SU-DHL-6 (cell line): ENCODE results near the gene MAGEB16.

Experiments used
- H2AFZ ChIP-seq: fragments of 200-600 bp; sonication (generic); 2 replicates; pipeline ENCODE4 v1.6.1; 2014; ENCODE audit warnings: low read depth, mild to moderate bottlenecking, moderate library complexity, mixed read lengths, antibody characterized with exemption, low read length; ENCODE audit not compliant: severe bottlenecking
- H3F3A ChIP-seq: fragments of 200-600 bp; shearing (Covaris generic); 2 replicates; pipeline ENCODE4 v1.6.0; 2016; ENCODE audit warnings: antibody characterized with exemption, mild to moderate bottlenecking; ENCODE audit not compliant: insufficient read depth
- H3K27ac ChIP-seq: fragments of 200-600 bp; sonication (generic); 2 replicates; pipeline ENCODE4 v1.5.1; 2016; ENCODE audit warnings: low read depth, mild to moderate bottlenecking, low read length, moderate library complexity, mixed read lengths
- H3K27me3 ChIP-seq: fragments of 200-600 bp; sonication (generic), shearing (Covaris generic); 2 replicates; pipeline ENCODE4 v1.6.0; 2014; ENCODE audit warnings: mild to moderate bottlenecking, low read length
- H3K36me3 ChIP-seq: fragments of 200-600 bp; sonication (generic); 2 replicates; pipeline ENCODE4 v1.6.1; 2014; ENCODE audit warnings: mild to moderate bottlenecking, low read length, mixed read lengths
- H3K4me2 ChIP-seq: fragments of 300-600, 200-600 bp; shearing (Covaris generic), sonication (generic); 2 replicates; pipeline ENCODE4 v1.6.0; 2014; ENCODE audit warnings: low read length, low read depth, mild to moderate bottlenecking; ENCODE audit not compliant: poor library complexity, severe bottlenecking
- H3K4me3 ChIP-seq: fragments of 200-600 bp; sonication (generic); 2 replicates; pipeline ENCODE4 v1.5.1; 2014; ENCODE audit warnings: antibody characterized with exemption, low read length, mild to moderate bottlenecking, mixed read lengths; ENCODE audit not compliant: insufficient read depth, poor library complexity, severe bottlenecking
- H3K79me2 ChIP-seq: fragments of 200-600 bp; sonication (generic); 2 replicates; pipeline ENCODE4 v1.6.1; 2014; ENCODE audit warnings: mild to moderate bottlenecking, low read length, moderate library complexity; ENCODE audit not compliant: insufficient read depth
- H3K9ac ChIP-seq: fragments of 200-600 bp; sonication (generic); 2 replicates; pipeline ENCODE4 v1.7.0; 2014; ENCODE audit warnings: mild to moderate bottlenecking, low read length
- H3K9me2 ChIP-seq: fragments of 200-600 bp; sonication (generic); replicated peaks from 2 replicates; pipeline ENCODE4 v1.6.1; 2014; ENCODE audit warnings: low read length; ENCODE audit not compliant: insufficient read depth
- H3K9me3 ChIP-seq: fragments of 200-600 bp; sonication (generic); 2 replicates; pipeline ENCODE4 v1.6.1; 2014; ENCODE audit warnings: low read length, mixed read lengths; ENCODE audit not compliant: insufficient read depth
- H4K20me1 ChIP-seq: fragments of 200-600 bp; sonication (generic); 2 replicates; pipeline ENCODE4 v1.6.1; 2014; ENCODE audit warnings: low read depth, mild to moderate bottlenecking, antibody characterized with exemption, low read length, moderate library complexity, mixed read lengths
- EZH2phosphoT487 ChIP-seq: fragments of 200-600 bp; sonication (generic), shearing (Covaris generic); conservative IDR thresholded peaks from 2 replicates; pipeline ENCODE4 v1.6.1; 2018; ENCODE audit warnings: mild to moderate bottlenecking, antibody characterized with exemption, low read length, moderate library complexity, mixed read lengths
- TF ChIP-seq, protein P1 (sequence below): fragments of 200-600 bp; sonication (generic); IDR thresholded peaks from one replicate; pipeline ENCODE4 v1.5.1; 2017; ENCODE audit warnings: antibody characterized with exemption, mild to moderate bottlenecking, low read length, moderate library complexity; ENCODE audit not compliant: insufficient read depth, poor library complexity, severe bottlenecking

The MAGEB16 gene

DNA sequence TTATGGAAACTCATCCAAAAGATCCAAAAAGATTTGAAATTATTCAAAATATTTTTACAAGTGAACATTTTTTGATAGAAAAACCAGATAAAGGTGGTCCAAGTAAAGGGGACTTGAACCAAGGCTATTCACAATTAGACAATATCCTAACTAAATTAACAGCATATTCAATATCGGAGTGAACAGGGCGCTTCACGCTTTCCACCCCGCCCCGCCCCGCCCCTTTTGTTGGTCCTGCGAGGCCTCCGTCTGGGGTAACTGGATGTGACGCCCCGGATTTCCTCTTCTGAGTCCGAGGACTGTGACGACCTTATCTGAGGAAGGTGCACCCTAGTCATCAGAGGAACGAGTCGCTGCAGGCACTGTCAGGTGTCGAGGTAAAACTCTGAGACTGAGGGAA is at the start of gene MAGEB16:
TSS of gene MAGEB16 (plus strand) at position 301 of the 400 bp plus-strand sequence. CDS start 3,855 bp downstream, outside the sequence.
- Histone ChIP-seq H3K27ac (no peak within 1 kb of the TSS), H3F3A (no peaks in the 10 kb centered on the region), H3K27me3 (no peaks in the 10 kb centered on the region), H2AFZ (no peak within 1 kb of the TSS), H3K79me2 (no peaks in the 10 kb centered on the region), H3K36me3 (no peaks in the 10 kb centered on the region), H3K4me2 (no peak within 1 kb of the TSS), H4K20me1 (no peaks in the 10 kb centered on the region), H3K9ac (no peak within 1 kb of the TSS), H3K4me3 (no peak within 1 kb of the TSS), H3K9me3 (no peaks in the 10 kb centered on the region), H3K9me2 (no peaks in the 10 kb centered on the region)
- TF ChIP-seq, protein P1, sequence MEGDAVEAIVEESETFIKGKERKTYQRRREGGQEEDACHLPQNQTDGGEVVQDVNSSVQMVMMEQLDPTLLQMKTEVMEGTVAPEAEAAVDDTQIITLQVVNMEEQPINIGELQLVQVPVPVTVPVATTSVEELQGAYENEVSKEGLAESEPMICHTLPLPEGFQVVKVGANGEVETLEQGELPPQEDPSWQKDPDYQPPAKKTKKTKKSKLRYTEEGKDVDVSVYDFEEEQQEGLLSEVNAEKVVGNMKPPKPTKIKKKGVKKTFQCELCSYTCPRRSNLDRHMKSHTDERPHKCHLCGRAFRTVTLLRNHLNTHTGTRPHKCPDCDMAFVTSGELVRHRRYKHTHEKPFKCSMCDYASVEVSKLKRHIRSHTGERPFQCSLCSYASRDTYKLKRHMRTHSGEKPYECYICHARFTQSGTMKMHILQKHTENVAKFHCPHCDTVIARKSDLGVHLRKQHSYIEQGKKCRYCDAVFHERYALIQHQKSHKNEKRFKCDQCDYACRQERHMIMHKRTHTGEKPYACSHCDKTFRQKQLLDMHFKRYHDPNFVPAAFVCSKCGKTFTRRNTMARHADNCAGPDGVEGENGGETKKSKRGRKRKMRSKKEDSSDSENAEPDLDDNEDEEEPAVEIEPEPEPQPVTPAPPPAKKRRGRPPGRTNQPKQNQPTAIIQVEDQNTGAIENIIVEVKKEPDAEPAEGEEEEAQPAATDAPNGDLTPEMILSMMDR = no peak
- no peak for TF ChIP-seq EZH2phosphoT487

DNA sequence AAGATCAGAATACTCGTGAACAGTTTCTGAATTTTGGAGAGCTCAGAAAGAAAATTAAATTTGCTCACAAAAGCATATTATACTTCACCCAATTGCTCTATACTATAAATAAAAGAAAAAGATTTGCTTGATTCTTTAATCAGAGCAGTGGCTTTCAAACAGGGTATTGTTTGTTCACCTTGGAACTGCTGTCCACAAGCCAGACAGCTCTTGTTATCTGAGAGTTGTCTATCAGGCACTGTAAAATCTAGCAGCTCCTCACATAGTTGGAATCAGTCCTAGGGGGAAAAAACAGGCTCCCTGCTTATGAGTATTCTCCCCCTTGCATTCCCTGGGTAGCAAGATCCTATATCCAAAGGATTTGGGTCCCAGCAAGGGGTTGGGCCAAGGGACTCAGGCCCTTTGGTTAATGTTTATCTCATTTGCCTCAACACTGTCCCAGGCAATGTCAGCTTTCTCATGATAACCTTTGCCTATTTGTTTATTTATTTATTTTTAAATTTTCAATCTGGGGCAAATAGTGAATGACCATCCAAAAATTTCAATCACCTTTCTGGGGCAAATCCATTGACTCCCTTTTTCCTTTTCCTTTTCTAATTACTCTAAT is 24.1 kb upstream of the MAGEB16 start:
- no peaks in the 10 kb centered on the region for H4K20me1 ChIP-seq
- H3K27ac ChIP-seq = no peak overlapping the region
- no peak overlapping the region for H3K4me3 ChIP-seq
- H3K9me3 ChIP-seq = no peaks in the 10 kb centered on the region
- no peaks in the 10 kb centered on the region for H3F3A ChIP-seq
- no peak overlapping the region for H3K4me2 ChIP-seq
- no peak overlapping the region for H3K9ac ChIP-seq
- no peak overlapping the region for H2AFZ ChIP-seq
- no peaks in the 10 kb centered on the region for H3K36me3 ChIP-seq
- H3K27me3 ChIP-seq = no peaks in the 10 kb centered on the region
- H3K9me2 ChIP-seq = no peaks in the 10 kb centered on the region
- TF ChIP-seq EZH2phosphoT487 = no peak
- TF ChIP-seq, protein P1 = no peak
- H3K79me2 ChIP-seq = no peaks in the 10 kb centered on the region

DNA sequence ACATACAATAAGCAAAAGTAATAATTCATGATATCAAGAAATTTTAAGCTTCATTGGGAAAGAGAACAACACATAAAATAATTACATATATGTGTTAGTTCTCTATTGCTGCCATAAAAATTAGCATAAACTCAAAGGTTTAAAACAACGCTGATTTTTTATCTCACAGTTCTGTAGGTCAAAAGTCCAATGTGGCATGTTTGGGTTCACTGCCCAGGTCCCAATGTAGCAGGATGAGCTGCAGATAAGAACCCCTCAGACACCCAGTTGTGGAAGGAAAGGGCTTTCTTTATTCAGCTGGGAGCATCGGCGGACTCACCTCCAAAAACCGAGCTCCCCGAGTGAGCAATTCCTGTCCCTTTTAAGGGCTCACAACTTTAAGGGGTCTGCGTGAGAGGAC is 13.1 kb upstream of the MAGEB16 start:
- H3F3A ChIP-seq = no peaks in the 10 kb centered on the region
- no peak overlapping the region for H3K4me2 ChIP-seq
- no peaks in the 10 kb centered on the region for H3K9me2 ChIP-seq
- H4K20me1 ChIP-seq = no peaks in the 10 kb centered on the region
- H3K36me3 ChIP-seq = no peaks in the 10 kb centered on the region
- no peaks in the 10 kb centered on the region for H3K79me2 ChIP-seq
- no peak overlapping the region for H3K9ac ChIP-seq
- H2AFZ ChIP-seq = no peak overlapping the region
- H3K4me3 ChIP-seq = no peak overlapping the region
- no peaks in the 10 kb centered on the region for H3K27me3 ChIP-seq
- H3K27ac ChIP-seq = no peak overlapping the region
- TF ChIP-seq, protein P1 = no peak
- no peak for TF ChIP-seq EZH2phosphoT487
- no peaks in the 10 kb centered on the region for H3K9me3 ChIP-seq
